Parathyroid adenoma (tissue), 2 donors: ENCODE measurements around the gene TBC1D8B.
A peak's percentile ranks its signal among the peaks of the same experiment; 100 is the strongest.

ENCODE experiments used
- H2AFZ ChIP-seq: fragments of 300-600 bp; sonication (generic); one replicate; pipeline ENCODE4 v1.7.0; 2017; ENCODE audit warnings: antibody characterized with exemption, mild to moderate bottlenecking
- H3K27ac ChIP-seq: fragments of 300-600 bp; sonication (generic); one replicate; pipeline ENCODE4 v1.7.0; 2017
- H3K27me3 ChIP-seq: fragments of 300-600 bp; sonication (generic); one replicate; pipeline ENCODE4 v1.7.0; 2017; ENCODE audit warnings: low read length; ENCODE audit not compliant: control insufficient read depth, insufficient read depth
- H3K36me3 ChIP-seq: fragments of 300-600 bp; sonication (generic); one replicate; pipeline ENCODE4 v1.7.0; 2017; ENCODE audit warnings: low read length; ENCODE audit not compliant: control insufficient read depth, insufficient read depth
- H3K4me1 ChIP-seq: fragments of 300-600 bp; sonication (generic); one replicate; pipeline ENCODE4 v1.7.0; 2017; ENCODE audit warnings: control low read depth
- H3K4me2 ChIP-seq: fragments of 300-600 bp; sonication (generic); one replicate; pipeline ENCODE4 v1.7.0; 2017; ENCODE audit warnings: low read length
- H3K4me3 ChIP-seq: fragments of 300-600 bp; sonication (generic); one replicate; pipeline ENCODE4 v1.7.0; 2017; ENCODE audit warnings: low read depth, low read length
- H3K79me2 ChIP-seq: fragments of 300-600 bp; sonication (generic); one replicate; pipeline ENCODE4 v1.7.0; 2017; ENCODE audit warnings: control low read depth
- H3K9ac ChIP-seq: fragments of 300-600 bp; sonication (generic); one replicate; pipeline ENCODE4 v1.7.0; 2017; ENCODE audit warnings: mild to moderate bottlenecking
- H3K9me3 ChIP-seq: fragments of 300-600 bp; sonication (generic); one replicate; pipeline ENCODE4 v1.7.0; 2017; ENCODE audit warnings: low read length; ENCODE audit not compliant: control insufficient read depth
- TF ChIP-seq, protein P1 (sequence below): fragments of 300-600 bp; sonication (generic); IDR thresholded peaks from one replicate; pipeline ENCODE4 v1.7.0; 2017; ENCODE audit warnings: antibody characterized with exemption, mild to moderate bottlenecking
- donor health status: primary hyperparathyroidism.

TBC1D8B gene

DNA sequence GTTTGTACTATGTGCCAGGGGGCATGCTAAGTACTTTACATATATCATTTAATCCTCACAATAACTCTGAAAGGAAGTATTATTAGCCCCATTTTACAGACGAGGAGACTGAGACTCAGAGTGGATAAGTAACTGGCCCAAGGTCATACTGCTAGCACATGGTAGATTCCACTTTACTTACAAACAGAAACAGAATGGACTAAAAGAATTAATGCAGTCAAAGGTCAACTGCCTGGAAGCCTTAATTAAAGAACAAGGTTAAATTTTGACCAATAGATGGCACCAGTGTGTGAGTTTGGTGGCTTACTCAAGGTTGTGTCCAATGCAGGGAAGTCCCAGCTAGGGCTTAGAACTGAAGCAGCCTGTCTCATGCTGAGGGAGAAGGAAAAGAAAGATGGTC lies 96.0 kb downstream of the TBC1D8B start:
- TF ChIP-seq, protein P1, sequence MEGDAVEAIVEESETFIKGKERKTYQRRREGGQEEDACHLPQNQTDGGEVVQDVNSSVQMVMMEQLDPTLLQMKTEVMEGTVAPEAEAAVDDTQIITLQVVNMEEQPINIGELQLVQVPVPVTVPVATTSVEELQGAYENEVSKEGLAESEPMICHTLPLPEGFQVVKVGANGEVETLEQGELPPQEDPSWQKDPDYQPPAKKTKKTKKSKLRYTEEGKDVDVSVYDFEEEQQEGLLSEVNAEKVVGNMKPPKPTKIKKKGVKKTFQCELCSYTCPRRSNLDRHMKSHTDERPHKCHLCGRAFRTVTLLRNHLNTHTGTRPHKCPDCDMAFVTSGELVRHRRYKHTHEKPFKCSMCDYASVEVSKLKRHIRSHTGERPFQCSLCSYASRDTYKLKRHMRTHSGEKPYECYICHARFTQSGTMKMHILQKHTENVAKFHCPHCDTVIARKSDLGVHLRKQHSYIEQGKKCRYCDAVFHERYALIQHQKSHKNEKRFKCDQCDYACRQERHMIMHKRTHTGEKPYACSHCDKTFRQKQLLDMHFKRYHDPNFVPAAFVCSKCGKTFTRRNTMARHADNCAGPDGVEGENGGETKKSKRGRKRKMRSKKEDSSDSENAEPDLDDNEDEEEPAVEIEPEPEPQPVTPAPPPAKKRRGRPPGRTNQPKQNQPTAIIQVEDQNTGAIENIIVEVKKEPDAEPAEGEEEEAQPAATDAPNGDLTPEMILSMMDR, result peak; percentile 25
- H3K9ac ChIP-seq, result no peak overlapping the region
- no peaks in the 10 kb centered on the region for H3K79me2 ChIP-seq
- H3K9me3 ChIP-seq, result no peaks in the 10 kb centered on the region
- H3K4me1 ChIP-seq, result no peaks in the 10 kb centered on the region
- no peak overlapping the region for H3K27ac ChIP-seq
- H2AFZ ChIP-seq, result no peak overlapping the region
- H3K36me3 ChIP-seq, result no peaks in the 10 kb centered on the region
- H3K4me2 ChIP-seq, result no peak overlapping the region
- no peaks in the 10 kb centered on the region for H3K27me3 ChIP-seq
- no peak overlapping the region for H3K4me3 ChIP-seq

DNA sequence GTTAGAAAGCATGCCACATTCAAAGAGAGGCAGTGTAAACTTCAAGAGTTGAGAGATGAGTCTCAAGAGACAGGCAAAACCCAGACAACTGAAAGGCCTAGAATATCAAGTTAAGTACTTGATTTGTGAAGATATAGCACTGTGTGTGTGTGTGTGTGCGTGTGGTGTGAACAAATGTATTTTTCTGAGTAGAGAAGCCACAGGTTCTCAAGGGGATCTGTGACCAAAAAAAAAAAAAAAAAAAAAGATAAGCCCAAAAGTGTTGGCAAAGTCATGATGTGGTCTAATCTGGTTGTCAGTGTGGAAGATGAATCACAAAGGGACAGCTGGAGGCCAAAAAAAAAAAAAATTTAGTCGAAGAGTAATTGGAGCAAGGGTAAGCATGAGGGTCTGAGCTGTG lies 96.8 kb downstream of the TBC1D8B start:
- Histone ChIP-seq H3K27ac (no peak overlapping the region), H2AFZ (no peak overlapping the region), H3K9me3 (no peaks in the 10 kb centered on the region), H3K4me2 (no peak overlapping the region), H3K27me3 (no peaks in the 10 kb centered on the region), H3K36me3 (no peaks in the 10 kb centered on the region), H3K4me3 (no peak overlapping the region), H3K79me2 (no peaks in the 10 kb centered on the region), H3K4me1 (no peaks in the 10 kb centered on the region), H3K9ac (no peak overlapping the region)
- TF ChIP-seq, protein P1, result no peak

DNA sequence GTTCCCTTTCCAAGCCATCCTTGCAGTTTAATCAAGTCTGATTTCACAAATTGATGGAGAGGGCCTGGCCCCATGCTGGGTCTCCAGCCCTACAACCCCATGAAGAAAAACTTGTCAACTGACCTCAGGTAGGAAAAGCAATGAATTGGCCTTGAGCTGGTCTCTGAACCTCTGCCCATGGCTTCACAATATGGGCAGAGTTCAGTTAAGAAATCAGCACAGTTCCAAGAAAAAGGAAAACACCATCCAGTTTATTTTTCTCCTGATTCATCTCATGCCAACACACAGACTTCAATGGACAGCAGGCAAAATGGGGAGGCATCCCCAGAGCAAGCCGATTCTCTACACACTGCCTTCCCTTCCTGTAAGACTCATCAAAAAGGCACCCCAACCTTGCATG lies 97.4 kb downstream of the TBC1D8B start:
- Histone ChIP-seq H3K4me1 (no peaks in the 10 kb centered on the region), H3K27me3 (no peaks in the 10 kb centered on the region), H3K4me2 (no peak overlapping the region), H3K36me3 (no peaks in the 10 kb centered on the region), H3K27ac (no peak overlapping the region), H3K79me2 (no peaks in the 10 kb centered on the region), H3K4me3 (no peak overlapping the region), H3K9ac (no peak overlapping the region), H3K9me3 (no peaks in the 10 kb centered on the region), H2AFZ (no peak overlapping the region)
- TF ChIP-seq, protein P1, result no peak

DNA sequence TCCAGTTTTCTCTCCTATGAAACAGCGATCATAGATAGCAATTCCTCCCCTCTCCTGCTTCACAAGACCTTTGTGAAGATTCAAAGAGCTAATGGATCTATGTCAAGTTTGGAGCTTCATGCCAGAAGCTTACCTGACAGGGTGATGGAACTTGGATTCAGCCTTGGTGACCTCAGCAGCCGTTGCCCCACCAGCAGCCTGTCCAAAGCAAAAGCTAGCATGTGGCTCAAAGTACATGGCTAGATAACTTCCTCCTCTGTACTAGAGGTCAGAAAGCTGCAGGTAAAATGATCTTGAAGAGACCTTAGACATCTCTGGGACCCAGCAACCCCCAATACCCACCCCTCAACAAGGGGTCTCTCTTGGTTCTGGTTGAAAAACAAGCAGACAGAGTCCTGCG lies 98.9 kb downstream of the TBC1D8B start:
- Histone ChIP-seq H2AFZ (no peak overlapping the region), H3K4me2 (no peak overlapping the region), H3K9ac (no peak overlapping the region), H3K4me3 (no peak overlapping the region), H3K27me3 (no peaks in the 10 kb centered on the region), H3K36me3 (no peaks in the 10 kb centered on the region), H3K79me2 (no peaks in the 10 kb centered on the region), H3K4me1 (no peaks in the 10 kb centered on the region), H3K27ac (no peak overlapping the region), H3K9me3 (no peaks in the 10 kb centered on the region)
- TF ChIP-seq, protein P1, result no peak

DNA sequence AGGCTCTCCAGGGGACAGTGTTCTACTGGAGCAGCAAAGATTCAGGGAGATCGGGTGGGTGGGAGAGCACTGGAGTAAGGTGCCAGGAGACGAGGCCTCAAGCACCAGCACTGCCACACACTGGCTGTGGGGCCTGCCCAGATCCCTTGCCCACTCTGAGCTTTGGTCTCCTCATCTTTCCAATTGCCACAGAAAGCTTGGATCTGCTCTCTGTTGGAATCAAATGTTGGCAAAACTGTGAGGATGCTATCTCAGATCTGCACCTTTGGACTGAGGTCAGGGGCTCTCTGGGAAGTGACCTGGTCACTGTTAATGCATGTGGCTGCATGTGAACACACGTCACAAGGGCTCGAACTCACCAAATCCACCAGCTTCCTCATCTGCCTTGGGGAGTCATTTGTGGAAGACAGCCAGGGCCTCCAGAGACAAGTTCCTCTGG lies 99.3 kb downstream of the TBC1D8B start:
- no peaks in the 10 kb centered on the region for H3K4me1 ChIP-seq
- no peak overlapping the region for H3K27ac ChIP-seq
- H3K36me3 ChIP-seq, result no peaks in the 10 kb centered on the region
- H3K4me2 ChIP-seq, result no peak overlapping the region
- H3K9me3 ChIP-seq, result no peaks in the 10 kb centered on the region
- TF ChIP-seq, protein P1, result no peak
- H3K9ac ChIP-seq, result no peak overlapping the region
- no peaks in the 10 kb centered on the region for H3K27me3 ChIP-seq
- H3K4me3 ChIP-seq, result no peak overlapping the region
- no peak overlapping the region for H2AFZ ChIP-seq
- no peaks in the 10 kb centered on the region for H3K79me2 ChIP-seq
